ENCODE results near the gene ZNF783.

ZNF783 gene

DNA sequence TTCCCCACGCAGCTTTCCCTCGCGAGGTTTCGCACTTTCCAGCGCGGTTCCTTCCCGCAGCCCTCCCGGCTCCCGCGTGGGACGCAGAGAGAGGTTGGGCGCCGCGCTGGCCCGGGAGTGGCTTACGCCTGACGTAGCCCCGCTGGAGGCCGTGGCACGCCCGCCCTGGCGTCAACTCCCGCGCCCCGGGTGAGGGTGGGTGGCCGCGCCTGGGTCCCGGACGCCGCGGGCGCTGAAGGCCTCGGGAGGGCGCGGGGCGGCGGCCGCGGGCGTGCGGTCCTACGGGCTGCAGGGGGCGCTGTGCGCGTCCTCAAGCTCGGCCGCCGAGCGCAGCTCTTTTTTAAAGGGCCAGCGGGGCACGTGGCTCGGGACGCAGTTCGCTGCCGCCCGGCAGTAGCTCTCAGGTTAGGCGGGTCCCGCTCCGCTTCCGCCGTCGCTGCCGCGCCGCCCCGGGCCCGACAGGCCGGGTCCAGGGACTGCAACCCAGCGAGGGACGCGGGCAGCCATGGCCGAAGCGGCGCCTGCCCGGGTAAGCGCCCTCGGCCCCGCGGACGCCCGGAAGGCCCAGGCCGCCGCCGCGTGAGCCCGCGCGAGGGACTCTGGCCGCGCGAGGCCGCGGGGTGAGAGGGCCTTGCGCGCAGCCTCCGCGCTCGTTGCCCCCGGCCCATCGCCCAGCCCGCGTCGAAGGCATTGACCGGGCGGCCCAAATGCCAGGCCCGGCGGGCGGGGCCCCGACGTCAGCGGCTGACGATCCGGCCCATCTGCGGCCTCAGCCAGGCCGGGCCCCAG is at the start of gene ZNF783:
Gene ZNF783 (plus strand): TSS at position 368 of the 789 bp plus-strand sequence. CDS start 138 bp downstream, at position 506.
- Histone ChIP-seq H3K4me2 (ENCODE audit: low read depth, low read length) (peak within 1 kb of the TSS; percentile 97), H3K36me3 (replicated peaks; ENCODE audit: insufficient read depth, low read length) (no peaks in the 10 kb centered on the region), H3K9ac (ENCODE audit: low read length) (peak within 1 kb of the TSS; percentile 68), H4K20me1 (ENCODE audit: insufficient read depth, low read length) (no peaks in the 10 kb centered on the region), H3K27me3 (replicated peaks; ENCODE audit: insufficient read depth, low read length) (no peaks in the 10 kb centered on the region), H3K4me1 (ENCODE audit: low read length) (peaks cover 15% of the 10 kb centered on the region), H3K9me3 (replicated peaks; ENCODE audit: insufficient read depth, low read length) (no peaks in the 10 kb centered on the region), H3K79me2 (ENCODE audit: low read length) (peaks cover 4% of the 10 kb centered on the region), H3K9me2 (replicated peaks; ENCODE audit: insufficient read depth, low read length) (no peaks in the 10 kb centered on the region), H3K27ac (ENCODE audit: low read length) (peak within 1 kb of the TSS; percentile 39; the same call in 1 of the 2 replicates), H3K4me3 (ENCODE audit: low read length) (peak within 1 kb of the TSS; percentile 66), H2AFZ (ENCODE audit: low read length) (peak within 1 kb of the TSS; percentile 99), H3F3A (ENCODE audit: insufficient read depth, low read length) (peaks cover 13% of the 10 kb centered on the region)
- peak; percentile 96 for DNase-seq
- TF ChIP-seq, protein P1, sequence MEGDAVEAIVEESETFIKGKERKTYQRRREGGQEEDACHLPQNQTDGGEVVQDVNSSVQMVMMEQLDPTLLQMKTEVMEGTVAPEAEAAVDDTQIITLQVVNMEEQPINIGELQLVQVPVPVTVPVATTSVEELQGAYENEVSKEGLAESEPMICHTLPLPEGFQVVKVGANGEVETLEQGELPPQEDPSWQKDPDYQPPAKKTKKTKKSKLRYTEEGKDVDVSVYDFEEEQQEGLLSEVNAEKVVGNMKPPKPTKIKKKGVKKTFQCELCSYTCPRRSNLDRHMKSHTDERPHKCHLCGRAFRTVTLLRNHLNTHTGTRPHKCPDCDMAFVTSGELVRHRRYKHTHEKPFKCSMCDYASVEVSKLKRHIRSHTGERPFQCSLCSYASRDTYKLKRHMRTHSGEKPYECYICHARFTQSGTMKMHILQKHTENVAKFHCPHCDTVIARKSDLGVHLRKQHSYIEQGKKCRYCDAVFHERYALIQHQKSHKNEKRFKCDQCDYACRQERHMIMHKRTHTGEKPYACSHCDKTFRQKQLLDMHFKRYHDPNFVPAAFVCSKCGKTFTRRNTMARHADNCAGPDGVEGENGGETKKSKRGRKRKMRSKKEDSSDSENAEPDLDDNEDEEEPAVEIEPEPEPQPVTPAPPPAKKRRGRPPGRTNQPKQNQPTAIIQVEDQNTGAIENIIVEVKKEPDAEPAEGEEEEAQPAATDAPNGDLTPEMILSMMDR (IDR thresholded peaks at IDR 0.05; ENCODE audit: low read length), result peak; percentile 62
- TF ChIP-seq EZH2 (optimal IDR thresholded peaks at IDR 0.05; ENCODE audit: low read depth, low read length), result no peak

DNA sequence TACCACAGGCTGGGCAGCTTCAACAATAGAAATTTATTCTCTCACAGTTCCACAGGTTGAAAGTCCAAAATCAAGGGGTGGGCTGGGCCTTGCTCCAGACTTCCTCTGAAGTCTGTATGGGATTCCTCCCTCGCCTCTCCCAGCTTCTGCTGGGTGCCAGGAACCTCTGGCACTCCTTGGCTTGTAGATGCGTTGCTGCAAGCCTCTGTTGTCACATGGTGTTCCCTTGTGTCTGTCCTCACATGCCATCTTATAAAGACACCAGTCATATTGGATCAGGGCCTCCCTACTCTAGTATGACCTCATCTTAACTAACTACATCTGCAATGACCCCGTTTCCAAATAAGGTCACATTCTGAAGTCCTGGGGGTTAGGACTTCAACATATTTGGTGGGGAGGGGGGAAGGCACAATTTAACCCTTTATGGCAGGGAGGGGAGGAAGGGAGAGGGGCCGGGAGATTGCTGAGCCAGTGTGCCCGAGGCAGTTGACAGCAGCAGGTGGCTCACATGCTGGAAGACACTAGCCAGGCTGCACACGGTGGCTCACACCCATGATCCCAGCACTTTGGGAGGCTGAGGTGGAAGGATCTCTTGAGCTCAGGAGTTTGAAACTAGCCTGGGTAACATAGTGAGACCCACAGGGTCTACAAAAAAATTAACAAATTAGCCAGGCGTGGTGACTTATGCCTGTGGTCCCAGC is 47.8 kb upstream of the ZNF783 start:
- H3K27ac ChIP-seq (ENCODE audit: low read length), result no peak overlapping the region
- no peak overlapping the region for H2AFZ ChIP-seq (ENCODE audit: low read length)
- H3K27me3 ChIP-seq (replicated peaks; ENCODE audit: insufficient read depth, low read length), result no peaks in the 10 kb centered on the region
- H3F3A ChIP-seq (ENCODE audit: insufficient read depth, low read length), result no peaks in the 10 kb centered on the region
- H3K4me1 ChIP-seq (ENCODE audit: low read length), result no peaks in the 10 kb centered on the region
- H3K36me3 ChIP-seq (replicated peaks; ENCODE audit: insufficient read depth, low read length), result peaks cover 14% of the 10 kb centered on the region; the same call in 1 of the 2 replicates
- H3K9me2 ChIP-seq (replicated peaks; ENCODE audit: insufficient read depth, low read length), result no peaks in the 10 kb centered on the region
- no peaks in the 10 kb centered on the region for H3K9me3 ChIP-seq (replicated peaks; ENCODE audit: insufficient read depth, low read length)
- no peak overlapping the region for H3K4me3 ChIP-seq (ENCODE audit: low read length)
- H3K4me2 ChIP-seq (ENCODE audit: low read depth, low read length), result no peak overlapping the region
- no peaks in the 10 kb centered on the region for H4K20me1 ChIP-seq (ENCODE audit: insufficient read depth, low read length)
- H3K79me2 ChIP-seq (ENCODE audit: low read length), result 0 out of 2 replicates have a peak, but pooled peaks cover 8% of the 10 kb centered on the region
- DNase-seq, result no peak
- TF ChIP-seq EZH2phosphoT487 (IDR thresholded peaks at IDR 0.05; ENCODE audit: low read length) (no peak), EZH2 (optimal IDR thresholded peaks at IDR 0.05; ENCODE audit: low read depth, low read length) (no peak)
- TF ChIP-seq, protein P1 (IDR thresholded peaks at IDR 0.05; ENCODE audit: low read length), result no peak
- H3K9ac ChIP-seq (ENCODE audit: low read length), result no peak overlapping the region

- Histone ChIP-seq H3K9me2 (replicated peaks; ENCODE audit: insufficient read depth, low read length) (no peaks in the 10 kb centered on the region), H3K4me2 (ENCODE audit: low read depth, low read length) (no peak overlapping the region), H3K27me3 (replicated peaks; ENCODE audit: insufficient read depth, low read length) (no peaks in the 10 kb centered on the region), H3K27ac (ENCODE audit: low read length) (no peak overlapping the region), H3K9ac (ENCODE audit: low read length) (no peak overlapping the region), H2AFZ (ENCODE audit: low read length) (no peak overlapping the region), H4K20me1 (ENCODE audit: insufficient read depth, low read length) (no peaks in the 10 kb centered on the region), H3F3A (ENCODE audit: insufficient read depth, low read length) (no peaks in the 10 kb centered on the region), H3K4me3 (ENCODE audit: low read length) (no peak overlapping the region), H3K9me3 (replicated peaks; ENCODE audit: insufficient read depth, low read length) (no peaks in the 10 kb centered on the region), H3K4me1 (ENCODE audit: low read length) (no peaks in the 10 kb centered on the region), H3K79me2 (ENCODE audit: low read length) (0 out of 2 replicates have a peak, but pooled peaks cover 8% of the 10 kb centered on the region), H3K36me3 (replicated peaks; ENCODE audit: insufficient read depth, low read length) (peaks cover 8% of the 10 kb centered on the region; the same call in 1 of the 2 replicates)
- DNase-seq, result no peak
- TF ChIP-seq, protein P1 (IDR thresholded peaks at IDR 0.05; ENCODE audit: low read length), result no peak
- TF ChIP-seq EZH2phosphoT487 (IDR thresholded peaks at IDR 0.05; ENCODE audit: low read length) (no peak), EZH2 (optimal IDR thresholded peaks at IDR 0.05; ENCODE audit: low read depth, low read length) (no peak)
These were observed 45.6 kb upstream of the ZNF783 start for GRCh38 chr7:149216402-149216801.
